ENCODE measurements around the gene TNIP2. TPM values are rescaled to one million over a fixed set of nuclear protein-coding genes. Genes with fewer than 3 reads are reported as not detected.

The TNIP2 gene
- total and polyA plus RNA-seq, 2 of the 8 experiments (the other 6 are each of a cell fraction or from before 2014, with no cell fraction given) = 23.7 to 37.7 TPM

DNA sequence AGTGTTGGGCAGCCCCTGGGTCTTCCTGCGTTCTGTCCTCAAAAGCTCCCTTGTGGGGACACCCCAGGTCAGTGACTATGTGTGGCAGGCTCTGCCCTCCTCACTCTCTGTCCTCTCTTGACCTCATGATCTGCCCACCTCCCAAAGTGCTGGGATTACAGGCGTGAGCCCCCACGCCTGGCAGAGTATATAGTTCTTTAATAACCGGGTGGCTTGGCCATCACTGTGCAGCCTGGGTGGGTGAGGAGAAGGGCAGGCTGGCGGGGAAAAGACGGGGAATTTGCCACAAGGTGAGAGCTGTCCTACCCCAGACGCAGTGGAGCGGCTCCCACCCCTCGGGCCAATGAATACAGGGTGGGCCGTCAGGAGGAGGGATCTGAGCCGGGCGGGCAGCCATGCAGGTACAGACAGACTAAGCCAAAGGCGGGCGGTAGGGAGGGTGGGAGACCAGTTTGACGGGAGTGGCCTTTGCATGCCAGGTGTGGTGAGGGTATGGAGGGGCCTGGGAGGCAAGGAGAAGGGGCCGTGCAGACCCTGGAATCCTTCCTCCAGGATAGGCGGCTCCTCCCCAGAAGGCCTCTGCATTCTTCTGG, 39.3 kb upstream of the TNIP2 start:
- no peaks in the 10 kb centered on the region for H3K36me3 ChIP-seq (ENCODE audit: control insufficient read depth in 2 of 4, insufficient read depth in 4 of 4, low read length in 3 of 4)
- H4K91ac ChIP-seq (replicated peaks; ENCODE audit: insufficient read length, low read length) = peak overlapping the region; percentile 29
- no peak overlapping the region for H3K4ac ChIP-seq (replicated peaks; ENCODE audit: insufficient read length, low read depth, low read length)
- peak overlapping the region; percentile 27; the same call in 1 of the 2 replicates for H2BK12ac ChIP-seq (ENCODE audit: low read depth, low read length)
- H3K4me2 ChIP-seq (ENCODE audit: insufficient read depth in 1 of 2, low read depth in 2 of 2, low read length in 2 of 2) = no peak overlapping the region
- no peak overlapping the region for H2BK5ac ChIP-seq (ENCODE audit: low read depth, low read length)
- no peak overlapping the region for H3K9ac ChIP-seq (replicated peaks in 1 of 4; ENCODE audit: extremely low read depth in 1 of 4, low read depth in 3 of 4, low read length in 3 of 4)
- no peak overlapping the region; the same call in 1 of the 2 replicates for H3K18ac ChIP-seq (ENCODE audit: extremely low read depth, low read length)
- no peak for DNase-seq (ENCODE audit: low read depth in 1 of 2, low spot score in 2 of 2)
- no peak overlapping the region for H3K56ac ChIP-seq (replicated peaks; ENCODE audit: insufficient read length, low read depth, low read length)
- H4K5ac ChIP-seq (ENCODE audit: insufficient read length, low read depth, low read length) = no peak overlapping the region
- peaks cover 2 to 4% of the 10 kb centered on the region in 2 experiments for H4K20me1 ChIP-seq (replicated peaks in 1 of 2; ENCODE audit: control insufficient read depth in 1 of 2, insufficient read depth in 2 of 2, low read length in 2 of 2)
- H3K27me3 ChIP-seq (replicated peaks in 1 of 4; ENCODE audit: control insufficient read depth in 3 of 4, extremely low read depth in 1 of 4, insufficient read depth in 3 of 4, low read length in 3 of 4) = peaks cover 0 to 19% (median 12%) of the 10 kb centered on the region in 4 experiments; a peak in 5 of 7 replicates
- H3K4me1 ChIP-seq (replicated peaks in 1 of 4; ENCODE audit: control insufficient read depth in 3 of 4, insufficient read depth in 4 of 4, low read length in 3 of 4) = peaks cover 0 to 26% (median 9%) of the 10 kb centered on the region in 4 experiments; a peak in 6 of 7 replicates
- H2BK120ac ChIP-seq (replicated peaks; ENCODE audit: low read depth, low read length) = no peak overlapping the region
- H3K9me3 ChIP-seq (ENCODE audit: insufficient read depth in 2 of 2, low read depth in 1 of 2, low read length in 1 of 2) = no peaks in the 10 kb centered on the region; a peak in 1 of 4 replicates
- FAIRE-seq = no peak
- no peak overlapping the region for H2AK5ac ChIP-seq (ENCODE audit: low read depth, low read length)
- ChIA-PET CTCF (ENCODE audit: partially characterized antibody) (interaction anchor here (1.5 kb wide), 1 partner anchor 39 kb away, joined by 4 read pairs; no protein-coding TSS in a partner anchor), POLR2A (ENCODE audit: partially characterized antibody) (interaction anchor here (0.7 to 6.6 kb wide), 4 partner anchors 16 to 134 kb away, joined by 3 to 48 read pairs (median 8); no protein-coding TSS in a partner anchor)
- H3K4me3 ChIP-seq (ENCODE audit: extremely low read depth in 1 of 4, insufficient read depth in 2 of 4, low read depth in 3 of 4, low read length in 4 of 4) = no peak overlapping the region
- H3K23me2 ChIP-seq (ENCODE audit: low read depth, low read length) = no peaks in the 10 kb centered on the region; the same call in 1 of the 2 replicates
- H2BK15ac ChIP-seq (ENCODE audit: low read length) = no peak overlapping the region
- H3K79me1 ChIP-seq (ENCODE audit: low read depth, low read length) = 0 out of 2 replicates have a peak, but pooled peaks cover 2% of the 10 kb centered on the region
- WGBS, 2 experiments (ENCODE audit: extremely low coverage in 1 of 2, insufficient coverage in 1 of 2, insufficient read length in 1 of 2, insufficient replicate concordance in 2 of 2, low coverage in 1 of 2, low lambda C conversion rate in 2 of 2, missing lambda C conversion rate in 1 of 2) = 81% methylated on average over 17 of the region's 17 CpGs; no CpG with 5 or more reads in 1 of the 2 experiments
- no peaks in the 10 kb centered on the region for H3K79me2 ChIP-seq (ENCODE audit: control insufficient read depth in 1 of 2, insufficient read depth in 2 of 2, low read length in 2 of 2)
- no peak overlapping the region for H3K27ac ChIP-seq (ENCODE audit: low read depth, low read length)
- H3K14ac ChIP-seq (ENCODE audit: insufficient read length) = no peak overlapping the region
- H4K8ac ChIP-seq (ENCODE audit: extremely low read depth, insufficient read depth, low read length) = no peak overlapping the region
- H2AFZ ChIP-seq (ENCODE audit: low read length) = no peak overlapping the region
- no peak overlapping the region for H3K23ac ChIP-seq (ENCODE audit: insufficient read length)
- H2BK20ac ChIP-seq (ENCODE audit: low read length) = no peak overlapping the region
- TF ChIP-seq YY1 (IDR thresholded peaks at IDR 0.05; ENCODE audit: low read depth, low read length) (no peak), HDAC2 (IDR thresholded peaks at IDR 0.05; ENCODE audit: borderline replicate concordance in 1 of 2, low read depth in 2 of 2, low read length in 2 of 2) (no peak), SUZ12 (IDR thresholded peaks at IDR 0.05; ENCODE audit: low read length) (no peak), KDM4A (IDR thresholded peaks at IDR 0.05; ENCODE audit: low read depth, low read length, severe bottlenecking) (no peak), SAP30 (IDR thresholded peaks at IDR 0.05; ENCODE audit: insufficient read depth, insufficient replicate concordance, low read length) (no peak), POLR2A (IDR thresholded peaks at IDR 0.05; ENCODE audit: control extremely low read depth in 1 of 2, low read depth in 2 of 2, low read length in 2 of 2) (no peak), SIX5 (IDR thresholded peaks at IDR 0.05; ENCODE audit: low read depth, low read length) (no peak), NANOG (IDR thresholded peaks at IDR 0.05; ENCODE audit: insufficient read depth, low read depth, low read length, poor library complexity, severe bottlenecking) (no peak), JUN (IDR thresholded peaks at IDR 0.05; ENCODE audit: low read depth, low read length) (no peak), GTF2F1 (IDR thresholded peaks at IDR 0.05; ENCODE audit: borderline replicate concordance, low read depth, low read length) (no peak)
- TF ChIP-seq, protein P1, sequence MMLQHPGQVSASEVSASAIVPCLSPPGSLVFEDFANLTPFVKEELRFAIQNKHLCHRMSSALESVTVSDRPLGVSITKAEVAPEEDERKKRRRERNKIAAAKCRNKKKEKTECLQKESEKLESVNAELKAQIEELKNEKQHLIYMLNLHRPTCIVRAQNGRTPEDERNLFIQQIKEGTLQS (IDR thresholded peaks at IDR 0.05; ENCODE audit: insufficient read depth, low read depth, low read length) = no peak
